Mesendoderm (in vitro differentiated cells): ENCODE measurements around the gene CDR2L.
"Not testable (repeated sequence)": the region's sequence is repeated elsewhere in the genome, so short reads cannot be mapped to it uniquely, and the experiment has no call there.

Experiments
- DNase-seq: peaks from one replicate; pipeline ENCODE4 v3.0.0; 2013
- H2AK5ac ChIP-seq: 2 replicates; pipeline ENCODE4 v1.6.1; 2013; ENCODE audit warnings: low read length, inconsistent platforms
- H2BK120ac ChIP-seq: 2 replicates; pipeline ENCODE4 v1.6.1; 2013; ENCODE audit warnings: low read depth, mild to moderate bottlenecking, low read length, moderate library complexity, mixed read lengths
- H2BK15ac ChIP-seq: replicated peaks from 2 replicates; pipeline ENCODE4 v1.6.1; 2013; ENCODE audit warnings: low read depth, mild to moderate bottlenecking, moderate library complexity
- H2BK5ac ChIP-seq: 2 replicates; pipeline ENCODE4 v1.6.1; 2013; ENCODE audit warnings: low read length, inconsistent platforms
- H3K18ac ChIP-seq: 2 replicates; pipeline ENCODE4 v1.6.1; 2013; ENCODE audit warnings: mild to moderate bottlenecking, low read length, mixed read lengths
- H3K23ac ChIP-seq: one replicate; pipeline ENCODE4 v1.6.1; 2013; ENCODE audit warnings: low read length
- H3K27ac ChIP-seq: 2 replicates; pipeline ENCODE4 v1.5.1; 2013; ENCODE audit warnings: low read depth, mild to moderate bottlenecking, inconsistent platforms, low read length, moderate library complexity
- H3K27me3 ChIP-seq: 2 replicates; pipeline ENCODE4 v1.6.1; 2013; ENCODE audit warnings: low read length, control low read depth, mild to moderate bottlenecking, inconsistent platforms; ENCODE audit not compliant: insufficient read depth, poor library complexity
- H3K36me3 ChIP-seq: 2 replicates; pipeline ENCODE4 v1.6.1; 2013; ENCODE audit warnings: low read length, inconsistent platforms; ENCODE audit not compliant: control insufficient read depth, insufficient read depth
- H3K4ac ChIP-seq: one replicate; pipeline ENCODE4 v1.6.1; 2013; ENCODE audit warnings: low read depth, mild to moderate bottlenecking, low read length, moderate library complexity
- H3K4me1 ChIP-seq: 2 replicates; pipeline ENCODE4 v1.6.1; 2013; ENCODE audit warnings: low read depth, low read length, inconsistent platforms; ENCODE audit not compliant: control insufficient read depth
- H3K4me2 ChIP-seq: 2 replicates; pipeline ENCODE4 v1.6.1; 2013; ENCODE audit warnings: low read length
- H3K4me3 ChIP-seq: 2 replicates; pipeline ENCODE4 v1.5.1; 2013; ENCODE audit warnings: mild to moderate bottlenecking, low read length
- H3K56ac ChIP-seq: one replicate; pipeline ENCODE4 v1.6.1; 2013; ENCODE audit warnings: low read length
- H3K79me1 ChIP-seq: 2 replicates; pipeline ENCODE4 v1.6.1; 2013; ENCODE audit warnings: low read length, inconsistent platforms
- H3K79me2 ChIP-seq: 2 replicates; pipeline ENCODE4 v1.6.1; 2013; ENCODE audit warnings: mild to moderate bottlenecking, low read length; ENCODE audit not compliant: control insufficient read depth, insufficient read depth
- H3K9ac ChIP-seq: 2 replicates; pipeline ENCODE4 v1.6.1; 2013; ENCODE audit warnings: low read length, inconsistent platforms
- H4K5ac ChIP-seq: one replicate; pipeline ENCODE4 v1.6.1; 2013; ENCODE audit warnings: low read length
- H4K8ac ChIP-seq: one replicate; pipeline ENCODE4 v1.6.1; 2013; ENCODE audit warnings: low read depth, mild to moderate bottlenecking, control low read depth, low read length, moderate library complexity
- WGBS: extraction: QIAGEN DNeasy Blood & Tissue Kit; methylation state at CpG from one replicate; pipeline ENCODE4 v1.1.7; 2013; ENCODE audit warnings: low lambda C conversion rate, missing lambda C conversion rate; ENCODE audit not compliant: insufficient coverage; ENCODE audit errors: extremely low coverage; 5-methylcytosine and 5-hydroxymethylcytosine counted together

CDR2L gene

DNA sequence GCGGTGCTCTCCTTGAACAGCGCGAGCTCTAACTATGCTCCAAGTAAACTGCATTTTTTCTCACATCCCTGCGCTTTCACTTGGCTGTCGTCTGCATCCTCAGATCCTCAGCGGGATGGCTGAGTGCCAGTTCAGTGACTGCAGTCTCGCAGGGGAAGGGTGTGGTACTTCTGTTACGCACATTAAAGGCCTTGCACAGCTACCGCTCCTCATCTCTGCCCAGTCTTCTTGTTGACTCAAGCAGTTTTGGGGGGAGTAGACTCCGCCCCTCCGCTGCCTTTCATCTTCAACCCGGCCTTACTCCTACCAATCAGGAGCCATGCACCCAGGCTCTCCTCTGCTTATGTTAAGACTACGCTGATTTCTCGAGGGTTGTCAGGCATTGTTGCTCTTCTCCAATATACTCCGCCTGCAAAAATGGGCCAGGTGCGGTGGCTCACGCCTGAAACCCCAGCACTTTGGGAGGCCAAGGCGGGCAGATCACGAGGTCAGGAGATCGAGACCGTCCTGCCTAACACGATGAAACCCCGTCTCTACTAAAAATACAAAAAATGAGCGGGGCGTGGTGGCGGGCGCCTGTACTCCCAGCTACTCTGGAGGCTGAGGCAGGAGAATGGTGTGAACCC lies 49.3 kb downstream of the CDR2L start:
- no peak overlapping the region for H3K9ac ChIP-seq
- H3K4ac ChIP-seq, result no peak overlapping the region
- no peak overlapping the region for H3K23ac ChIP-seq
- H2AK5ac ChIP-seq, result peak overlapping the region; percentile 86
- H2BK120ac ChIP-seq, result no peak overlapping the region
- H3K18ac ChIP-seq, result no peak overlapping the region
- no peak overlapping the region for H3K4me3 ChIP-seq
- H4K5ac ChIP-seq, result no peak overlapping the region
- H3K36me3 ChIP-seq, result peaks cover 2% of the 10 kb centered on the region
- no peaks in the 10 kb centered on the region for H3K27me3 ChIP-seq
- peak overlapping the region; percentile 73 for H3K56ac ChIP-seq
- H3K79me2 ChIP-seq, result no peaks in the 10 kb centered on the region
- no peak overlapping the region for H3K4me2 ChIP-seq
- H3K79me1 ChIP-seq, result no peaks in the 10 kb centered on the region
- no peak overlapping the region for H2BK15ac ChIP-seq
- no peak overlapping the region for H2BK5ac ChIP-seq
- no peaks in the 10 kb centered on the region for H3K4me1 ChIP-seq
- H4K8ac ChIP-seq, result no peak overlapping the region
- no CpG with 5 or more reads among the region's 27 CpGs for WGBS
- DNase-seq, result no peak
- no peak overlapping the region for H3K27ac ChIP-seq

- no peak overlapping the region for H4K5ac ChIP-seq
- H3K9ac ChIP-seq, result no peak overlapping the region
- WGBS, result no CpG with 5 or more reads among the region's 5 CpGs
- peaks cover 2% of the 10 kb centered on the region for H3K36me3 ChIP-seq
- no peak overlapping the region for H3K23ac ChIP-seq
- H3K4me1 ChIP-seq, result peaks cover 8% of the 10 kb centered on the region
- no peak overlapping the region for H3K18ac ChIP-seq
- no peak overlapping the region for H3K27ac ChIP-seq
- no peak for DNase-seq
- H2BK120ac ChIP-seq, result no peak overlapping the region
- no peak overlapping the region for H3K56ac ChIP-seq
- H2BK15ac ChIP-seq, result no peak overlapping the region
- H3K4me2 ChIP-seq, result no peak overlapping the region
- no peaks in the 10 kb centered on the region for H3K27me3 ChIP-seq
- H3K79me1 ChIP-seq, result no peaks in the 10 kb centered on the region
- peaks cover 3% of the 10 kb centered on the region for H3K79me2 ChIP-seq
- no peak overlapping the region for H2AK5ac ChIP-seq
- no peak overlapping the region for H2BK5ac ChIP-seq
- H3K4ac ChIP-seq, result no peak overlapping the region
- H3K4me3 ChIP-seq, result no peak overlapping the region
- no peak overlapping the region for H4K8ac ChIP-seq
These were observed 51.8 kb downstream of the CDR2L start for GRCh38 chr17:75039238-75039637.

DNA sequence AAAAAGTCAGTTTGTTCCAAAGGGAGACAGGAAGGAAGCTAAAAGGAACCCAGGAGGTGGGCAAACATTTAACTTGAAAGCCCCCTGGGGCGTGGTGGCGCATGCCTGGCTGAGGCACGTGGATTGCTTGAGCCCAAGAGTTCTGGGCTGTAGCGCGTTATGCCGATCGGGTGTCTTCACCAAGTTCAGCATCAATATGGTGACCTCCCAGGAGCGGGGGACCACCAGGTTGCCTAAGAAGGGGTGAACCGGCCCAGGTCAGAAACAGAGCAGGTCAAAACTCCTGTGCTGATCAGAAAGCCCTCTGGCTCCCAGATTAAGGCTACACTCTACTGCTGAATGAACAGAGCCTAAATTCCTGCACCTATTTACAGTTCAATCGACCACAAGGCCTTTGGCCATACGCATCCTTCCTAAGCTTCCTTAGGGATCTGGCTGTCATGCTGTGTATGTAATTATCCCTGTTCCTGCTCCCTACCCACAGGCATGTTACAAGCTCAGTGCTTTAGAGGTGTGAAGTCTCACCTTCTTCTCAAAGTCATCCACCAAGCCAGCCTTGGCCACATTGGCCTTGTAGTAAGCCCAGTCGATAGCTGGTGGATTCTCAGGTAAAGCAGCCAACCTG lies 54.3 kb downstream of the CDR2L start:
- no peak overlapping the region for H3K4me2 ChIP-seq
- no peak overlapping the region for H2AK5ac ChIP-seq
- H3K23ac ChIP-seq, result no peak overlapping the region
- H3K79me2 ChIP-seq, result peaks cover 7% of the 10 kb centered on the region
- H4K5ac ChIP-seq, result no peak overlapping the region
- no CpG with 5 or more reads among the region's 12 CpGs for WGBS
- no peak overlapping the region for H3K9ac ChIP-seq
- no peak overlapping the region for H2BK120ac ChIP-seq
- DNase-seq, result peak; percentile 92
- H3K79me1 ChIP-seq, result no peaks in the 10 kb centered on the region
- H2BK15ac ChIP-seq, result no peak overlapping the region
- H3K27me3 ChIP-seq, result no peaks in the 10 kb centered on the region
- no peak overlapping the region for H3K56ac ChIP-seq
- H3K18ac ChIP-seq, result peak overlapping the region; percentile 62
- H3K4me3 ChIP-seq, result no peak overlapping the region
- peaks cover 2% of the 10 kb centered on the region for H3K36me3 ChIP-seq
- H3K4ac ChIP-seq, result peak overlapping the region; percentile 88
- peak overlapping the region; percentile 72 for H3K27ac ChIP-seq
- H2BK5ac ChIP-seq, result no peak overlapping the region
- H4K8ac ChIP-seq, result no peak overlapping the region
- peaks cover 8% of the 10 kb centered on the region for H3K4me1 ChIP-seq

- H3K9ac ChIP-seq, result peak overlapping the region; percentile 11
- H3K4ac ChIP-seq, H2BK15ac ChIP-seq, H2AK5ac ChIP-seq, DNase-seq, H4K8ac ChIP-seq, H3K4me3 ChIP-seq, H2BK120ac ChIP-seq, H3K4me2 ChIP-seq, H3K27me3 ChIP-seq, H3K79me1 ChIP-seq, H4K5ac ChIP-seq, H3K36me3 ChIP-seq: not testable (repeated sequence)
- peaks cover 10% of the 10 kb centered on the region for H3K4me1 ChIP-seq
- peaks cover 23% of the 10 kb centered on the region for H3K79me2 ChIP-seq
- H3K56ac ChIP-seq, result peak overlapping the region; percentile 71
- H3K23ac ChIP-seq, result peak overlapping the region; percentile 29
- H3K27ac ChIP-seq, result peak overlapping the region; percentile 81
- H3K18ac ChIP-seq, result peak overlapping the region; percentile 53
- WGBS, result no CpG with 5 or more reads among the region's 5 CpGs
- peak overlapping the region; percentile 83 for H2BK5ac ChIP-seq
These were observed 56.4 kb downstream of the CDR2L start for GRCh38 chr17:75043789-75044188.

- no CpG with 5 or more reads among the region's 7 CpGs for WGBS
- Histone ChIP-seq H3K4me2 (no peak overlapping the region), H3K27me3 (no peaks in the 10 kb centered on the region), H3K4me3 (no peak overlapping the region), H4K8ac (no peak overlapping the region), H3K79me2 (peaks cover 31% of the 10 kb centered on the region), H2BK15ac (peak overlapping the region; percentile 19), H3K4ac (no peak overlapping the region), H2AK5ac (no peak overlapping the region), H2BK120ac (no peak overlapping the region), H3K56ac (peak overlapping the region; percentile 63), H3K27ac (peak overlapping the region; percentile 93), H3K79me1 (peaks cover 7% of the 10 kb centered on the region), H3K18ac (no peak overlapping the region), H3K23ac (no peak overlapping the region), H3K9ac (peak overlapping the region; percentile 47), H2BK5ac (peak overlapping the region; percentile 95), H3K36me3 (peaks cover 1% of the 10 kb centered on the region), H3K4me1 (peaks cover 11% of the 10 kb centered on the region), H4K5ac (no peak overlapping the region)
- DNase-seq, result peak; percentile 89
These were observed 57.3 kb downstream of the CDR2L start for GRCh38 chr17:75044716-75045115.
